ENCODE measurements around the gene ANKRD11. TPM values are rescaled to one million over a fixed set of nuclear protein-coding genes. Genes with fewer than 3 reads are reported as not detected.

The ANKRD11 gene
- total RNA-seq, 4 donors from 2014 or later = 67.0 to 107 (median 88.9) TPM

GRCh38 chr16:89232107-89232506 is 258.3 kb downstream of the ANKRD11 start:
- ATAC-seq = no peak
- Histone ChIP-seq H3K36me3 (peaks cover 0 to 77% of the 10 kb centered on the region in 2 donors), H3K9me3 (peaks cover 0 to 3% (median 0%) of the 10 kb centered on the region in 3 donors)

GRCh38 chr16:89230255-89230654 is 260.1 kb downstream of the ANKRD11 start:
- Histone ChIP-seq H3K4me3 (no peak overlapping the region), H3K9me3 (peaks cover 0 to 6% (median 0%) of the 10 kb centered on the region in 3 donors), H3K27ac (no peak overlapping the region), H3K4me1 (no peaks in the 10 kb centered on the region), H3K27me3 (no peaks in the 10 kb centered on the region), H3K36me3 (peaks cover 0 to 96% of the 10 kb centered on the region in 2 donors)
- TF ChIP-seq POLR2A (IDR thresholded peaks at IDR 0.05) (no peak), CTCF (IDR thresholded peaks at IDR 0.05) (no peak), EP300 (IDR thresholded peaks at IDR 0.05) (no peak), POLR2AphosphoS5 (IDR thresholded peaks at IDR 0.05) (no peak)
- WGBS, 2 donors (ENCODE audit: low coverage in 1 of 2) = no CpG with 5 or more reads among the region's 14 CpGs
- ATAC-seq = no peak

More at GRCh38 chr16:89232107-89232506, 258.3 kb downstream of the ANKRD11 start:
- TF ChIP-seq CTCF (IDR thresholded peaks at IDR 0.05) (no peak), POLR2A (IDR thresholded peaks at IDR 0.05) (no peak), EP300 (IDR thresholded peaks at IDR 0.05) (no peak), POLR2AphosphoS5 (IDR thresholded peaks at IDR 0.05) (no peak)
- Histone ChIP-seq H3K27ac (no peak overlapping the region), H3K27me3 (no peaks in the 10 kb centered on the region), H3K4me3 (no peak overlapping the region), H3K4me1 (no peaks in the 10 kb centered on the region)
- 80% methylated on average over 2 of the region's 2 CpGs; no CpG with 5 or more reads in 1 of the 2 donors for WGBS, 2 donors (ENCODE audit: low coverage in 1 of 2)

GRCh38 chr16:89224665-89225064 is 265.7 kb downstream of the ANKRD11 start:
- H3K27ac ChIP-seq = no peak overlapping the region
- no peak for ATAC-seq
- H3K4me1 ChIP-seq = peaks cover 0 to 3% (median 0%) of the 10 kb centered on the region in 3 donors
- H3K9me3 ChIP-seq = peaks cover 0 to 6% (median 0%) of the 10 kb centered on the region in 3 donors
- TF ChIP-seq POLR2AphosphoS5 (IDR thresholded peaks at IDR 0.05) (no peak), CTCF (IDR thresholded peaks at IDR 0.05) (no peak), EP300 (IDR thresholded peaks at IDR 0.05) (no peak), POLR2A (IDR thresholded peaks at IDR 0.05) (no peak)
- no peak overlapping the region for H3K4me3 ChIP-seq
- no peaks in the 10 kb centered on the region for H3K27me3 ChIP-seq
- peaks cover 0 to 100% of the 10 kb centered on the region in 2 donors for H3K36me3 ChIP-seq
- 94 to 100% methylated on average over 4 to 10 of the region's 10 CpGs for WGBS, 2 donors (ENCODE audit: low coverage in 1 of 2)

- H3K27ac ChIP-seq = no peak overlapping the region
- H3K4me3 ChIP-seq = no peak overlapping the region
- no peaks in the 10 kb centered on the region for H3K27me3 ChIP-seq
- peaks cover 0 to 6% (median 0%) of the 10 kb centered on the region in 3 donors for H3K9me3 ChIP-seq
- 79 to 94% methylated on average over 6 to 10 of the region's 21 CpGs for WGBS, 2 donors (ENCODE audit: low coverage in 1 of 2)
- peaks cover 0 to 20% (median 8%) of the 10 kb centered on the region in 3 donors for H3K4me1 ChIP-seq
- H3K36me3 ChIP-seq = peaks cover 0 to 86% of the 10 kb centered on the region in 2 donors
- ATAC-seq = no peak
- TF ChIP-seq CTCF (IDR thresholded peaks at IDR 0.05) (no peak), POLR2A (IDR thresholded peaks at IDR 0.05) (no peak), EP300 (IDR thresholded peaks at IDR 0.05) (no peak), POLR2AphosphoS5 (IDR thresholded peaks at IDR 0.05) (no peak)
These were observed 267.4 kb downstream of the ANKRD11 start for GRCh38 chr16:89222931-89223330.

- Histone ChIP-seq H3K4me3 (no peak overlapping the region), H3K27ac (no peak overlapping the region), H3K4me1 (peaks cover 0 to 27% (median 8%) of the 10 kb centered on the region in 3 donors), H3K36me3 (peaks cover 0 to 73% of the 10 kb centered on the region in 2 donors), H3K27me3 (no peaks in the 10 kb centered on the region), H3K9me3 (no peaks in the 10 kb centered on the region)
- no peak for ATAC-seq
- 78% methylated on average over 3 of the region's 3 CpGs; no CpG with 5 or more reads in 1 of the 2 donors for WGBS, 2 donors (ENCODE audit: low coverage in 1 of 2)
- TF ChIP-seq POLR2A (IDR thresholded peaks at IDR 0.05) (no peak), POLR2AphosphoS5 (IDR thresholded peaks at IDR 0.05) (no peak), CTCF (IDR thresholded peaks at IDR 0.05) (no peak), EP300 (IDR thresholded peaks at IDR 0.05) (no peak)
These were observed 268.8 kb downstream of the ANKRD11 start for GRCh38 chr16:89221604-89222003.
